IMR-90 (cell line): ENCODE measurements around the gene CCR5. TPM values are rescaled to one million over a fixed set of nuclear protein-coding genes. Genes with fewer than 3 reads are reported as not detected.

Experiments used
- ATAC-seq: fragments of 200-7000 bp; cut with Tn5 transposase; 2 replicates; pipeline ENCODE4 v1.9.1; 2020; ENCODE audit warnings: low read depth, mild to moderate bottlenecking, moderate library complexity
- BruUV-seq: library from RNA; stranded (reverse); fragments of 400-500 nt; replicated peaks from 2 replicates; lab custom pipeline; 2021; lab: Mats Ljungman, UMichigan
- CTCF ChIA-PET: fragments of 300-600 bp; formaldehyde crosslinking; extraction: SDS; loops from one replicate; lab custom pipeline; 2021; ENCODE audit warnings: antibody characterized with exemption; lab: Yijun Ruan, JAX
- POLR2A ChIA-PET: fragments of 300-600 bp; sonication (Branson Sonifier 250); formaldehyde crosslinking; loops from one replicate; lab custom pipeline; 2022; ENCODE audit warnings: antibody characterized with exemption; ENCODE audit not compliant: unreplicated experiment; lab: Charles Lee
- DNase-seq: peaks from one replicate; pipeline ENCODE4 v3.0.0; 2013
- H2AFZ ChIP-seq: replicated peaks from 2 replicates; pipeline ENCODE3; 2013; ENCODE audit warnings: low read length, mild to moderate bottlenecking; ENCODE audit not compliant: poor library complexity
- H2AK5ac ChIP-seq: 2 replicates; pipeline ENCODE4 v1.6.1; 2013; ENCODE audit warnings: low read depth, low read length, inconsistent platforms
- H2AK9ac ChIP-seq: replicated peaks from 2 replicates; pipeline ENCODE3; 2013; ENCODE audit warnings: mild to moderate bottlenecking, low read depth, low read length, moderate library complexity; ENCODE audit not compliant: poor library complexity
- H2BK120ac ChIP-seq: 2 replicates; pipeline ENCODE4 v1.6.1; 2013; ENCODE audit warnings: low read depth, low read length, inconsistent platforms
- H2BK15ac ChIP-seq: 3 replicates; pipeline ENCODE4 v1.6.1; 2013; ENCODE audit warnings: low read depth, low read length, inconsistent platforms
- H2BK20ac ChIP-seq: 2 replicates; pipeline ENCODE4 v1.6.1; 2013; ENCODE audit warnings: low read depth, mild to moderate bottlenecking, inconsistent platforms, low read length, moderate library complexity
- H2BK5ac ChIP-seq: 2 replicates; pipeline ENCODE4 v1.6.1; 2013; ENCODE audit warnings: mild to moderate bottlenecking, low read depth, low read length, inconsistent platforms; ENCODE audit not compliant: poor library complexity, severe bottlenecking
- H3K14ac ChIP-seq: replicated peaks from 2 replicates; pipeline ENCODE4 v1.6.1; 2013; ENCODE audit warnings: low read depth, low read length, inconsistent platforms
- H3K18ac ChIP-seq: 2 replicates; pipeline ENCODE4 v1.6.1; 2013; ENCODE audit warnings: low read depth, low read length, control low read depth
- H3K23ac ChIP-seq: 2 replicates; pipeline ENCODE4 v1.6.1; 2013; ENCODE audit warnings: low read depth, low read length, inconsistent platforms
- H3K27ac ChIP-seq: 2 replicates; pipeline ENCODE4 v1.5.1; 2013; ENCODE audit warnings: mild to moderate bottlenecking, control low read depth, low read length; ENCODE audit not compliant: insufficient read depth
- H3K27me3 ChIP-seq: 2 replicates; pipeline ENCODE4 v1.6.1; 2013; ENCODE audit warnings: low read length; ENCODE audit not compliant: control insufficient read depth, insufficient read depth
- H3K36me3 ChIP-seq: 2 replicates; pipeline ENCODE4 v1.6.1; 2013; ENCODE audit warnings: low read length, mixed read lengths; ENCODE audit not compliant: control insufficient read depth, insufficient read depth
- H3K4ac ChIP-seq: 2 replicates; pipeline ENCODE4 v1.6.1; 2013; ENCODE audit warnings: low read depth, low read length, inconsistent platforms
- H3K4me1 ChIP-seq: 2 replicates; pipeline ENCODE4 v1.6.1; 2013; ENCODE audit warnings: low read length, mixed read lengths; ENCODE audit not compliant: control insufficient read depth, insufficient read depth
- H3K4me2 ChIP-seq: 2 replicates; pipeline ENCODE4 v1.6.1; 2013; ENCODE audit warnings: low read depth, mild to moderate bottlenecking, control low read depth, low read length, moderate library complexity
- H3K4me3 ChIP-seq: 2 replicates; pipeline ENCODE4 v1.5.1; 2013; ENCODE audit warnings: low read depth, mild to moderate bottlenecking, control low read depth, low read length, moderate library complexity; ENCODE audit not compliant: insufficient read depth
- H3K56ac ChIP-seq: 2 replicates; pipeline ENCODE4 v1.6.1; 2013; ENCODE audit warnings: low read length, inconsistent platforms; ENCODE audit not compliant: insufficient read depth; ENCODE audit errors: extremely low read depth
- H3K79me1 ChIP-seq, 2 experiments: 2 replicates each; pipeline ENCODE4 v1.6.1; 2013; ENCODE audit warnings: low read length in 2 of 2, inconsistent platforms in 1 of 2, low read depth in 1 of 2
- H3K9ac ChIP-seq: 2 replicates; pipeline ENCODE4 v1.6.1; 2013; ENCODE audit warnings: low read depth, low read length, control low read depth
- H3K9me1 ChIP-seq: 2 replicates; pipeline ENCODE4 v1.6.1; 2013; ENCODE audit warnings: low read length, inconsistent platforms; ENCODE audit not compliant: insufficient read depth
- H3K9me3 ChIP-seq: 2 replicates; pipeline ENCODE4 v1.6.1; 2013; ENCODE audit warnings: low read length; ENCODE audit not compliant: control insufficient read depth, insufficient read depth
- H4K20me1 ChIP-seq: 2 replicates; pipeline ENCODE4 v1.6.1; 2013; ENCODE audit warnings: low read length, inconsistent platforms; ENCODE audit not compliant: insufficient read depth
- H4K5ac ChIP-seq: 2 replicates; pipeline ENCODE4 v1.6.1; 2013; ENCODE audit warnings: mild to moderate bottlenecking, low read depth, low read length, control low read depth
- H4K8ac ChIP-seq, 2 experiments: 2 replicates each; pipeline ENCODE4 v1.6.1; 2013; ENCODE audit warnings: low read depth in 2 of 2, low read length in 2 of 2, control low read depth in 1 of 2, inconsistent platforms in 1 of 2
- H4K91ac ChIP-seq: 2 replicates; pipeline ENCODE4 v1.6.1; 2013; ENCODE audit warnings: low read depth, low read length, inconsistent platforms; ENCODE audit not compliant: insufficient read depth
- BHLHE40 ChIP-seq: fragments of 150-350 bp; IDR thresholded peaks from 2 replicates; pipeline ENCODE4 v1.6.1; 2016; ENCODE audit warnings: mild to moderate bottlenecking, low read depth, low read length
- CHD1 ChIP-seq: IDR thresholded peaks from 2 replicates; pipeline ENCODE4 v1.6.1; 2012; ENCODE audit warnings: low read depth, low read length, improper control_type of control experiment
- FOS ChIP-seq: fragments of 150-350 bp; IDR thresholded peaks from 2 replicates; pipeline ENCODE4 v1.6.1; 2016; ENCODE audit warnings: low read depth, low read length
- MXI1 ChIP-seq: IDR thresholded peaks from 2 replicates; pipeline ENCODE4 v1.6.1; 2012; ENCODE audit warnings: low read depth, mild to moderate bottlenecking, low read length, moderate library complexity, borderline replicate concordance
- NFE2L2 ChIP-seq: fragments of 150-350 bp; IDR thresholded peaks from 2 replicates; pipeline ENCODE4 v1.6.1; 2016; ENCODE audit warnings: low read depth, mild to moderate bottlenecking, low read length
- POLR2A ChIP-seq: IDR thresholded peaks from 2 replicates; pipeline ENCODE4 v1.6.1; 2012; ENCODE audit warnings: mild to moderate bottlenecking, low read depth, low read length
- RAD21 ChIP-seq: IDR thresholded peaks from 2 replicates; pipeline ENCODE4 v1.6.1; 2012; ENCODE audit warnings: low read length, improper control_type of control experiment
- RFX5 ChIP-seq: IDR thresholded peaks from 2 replicates; pipeline ENCODE4 v1.8.0; 2012; ENCODE audit warnings: low read depth, mild to moderate bottlenecking, low read length, moderate library complexity
- SMC3 ChIP-seq: fragments of 150-350 bp; IDR thresholded peaks from 2 replicates; pipeline ENCODE4 v1.6.1; 2016; ENCODE audit warnings: low read depth, mild to moderate bottlenecking, antibody characterized with exemption, low read length, moderate library complexity
- WGBS, 2 experiments: methylation state at CpG; one replicate each; pipeline versions ENCODE4 v1.1.5 to v1.1.7; 2013; ENCODE audit warnings: missing lambda C conversion rate in 2 of 2; ENCODE audit not compliant: insufficient read length in 1 of 2; ENCODE audit errors: extremely low coverage in 2 of 2; 5-methylcytosine and 5-hydroxymethylcytosine counted together
- dilution Hi-C: fragments of 300-500 bp; cut with HindIII; formaldehyde crosslinking; loops from one replicate; pipeline ENCODE4 v1.14.3; 2018; ENCODE audit warnings: low sequenced_read_pairs; ENCODE audit not compliant: unreplicated experiment
- in situ Hi-C: fragments of 300-500 bp; cut with MboI; formaldehyde crosslinking; loops from 3 replicates; pipeline ENCODE4 v1.14.3; 2019; ENCODE audit warnings: low sequenced_read_pairs, inconsistent platforms, mixed read lengths
- intact Hi-C: fragments of 100-400 bp; cut with micrococcal nuclease; formaldehyde crosslinking; loops from 2 replicates; pipeline ENCODE4 v1.10.0; 2022
- polyA plus RNA-seq, 3 experiments: library from polyadenylated mRNA; depleted of rRNA; stranded (reverse); fragments of >200 nt; gene quantifications; 2 replicates each; pipeline ENCODE4 v1.2.3, GENCODE V29; 2012; ENCODE audit warnings: low replicate concordance in 1 of 3
- total RNA-seq: library from RNA; depleted of rRNA; stranded (reverse); fragments of >200 nt; gene quantifications from 2 replicates; pipeline ENCODE4 v1.2.3, GENCODE V29; 2012

CCR5 gene
- total and polyA plus RNA-seq, 2 of the 4 experiments (the other 2 are of a cell fraction), result not detected

DNA sequence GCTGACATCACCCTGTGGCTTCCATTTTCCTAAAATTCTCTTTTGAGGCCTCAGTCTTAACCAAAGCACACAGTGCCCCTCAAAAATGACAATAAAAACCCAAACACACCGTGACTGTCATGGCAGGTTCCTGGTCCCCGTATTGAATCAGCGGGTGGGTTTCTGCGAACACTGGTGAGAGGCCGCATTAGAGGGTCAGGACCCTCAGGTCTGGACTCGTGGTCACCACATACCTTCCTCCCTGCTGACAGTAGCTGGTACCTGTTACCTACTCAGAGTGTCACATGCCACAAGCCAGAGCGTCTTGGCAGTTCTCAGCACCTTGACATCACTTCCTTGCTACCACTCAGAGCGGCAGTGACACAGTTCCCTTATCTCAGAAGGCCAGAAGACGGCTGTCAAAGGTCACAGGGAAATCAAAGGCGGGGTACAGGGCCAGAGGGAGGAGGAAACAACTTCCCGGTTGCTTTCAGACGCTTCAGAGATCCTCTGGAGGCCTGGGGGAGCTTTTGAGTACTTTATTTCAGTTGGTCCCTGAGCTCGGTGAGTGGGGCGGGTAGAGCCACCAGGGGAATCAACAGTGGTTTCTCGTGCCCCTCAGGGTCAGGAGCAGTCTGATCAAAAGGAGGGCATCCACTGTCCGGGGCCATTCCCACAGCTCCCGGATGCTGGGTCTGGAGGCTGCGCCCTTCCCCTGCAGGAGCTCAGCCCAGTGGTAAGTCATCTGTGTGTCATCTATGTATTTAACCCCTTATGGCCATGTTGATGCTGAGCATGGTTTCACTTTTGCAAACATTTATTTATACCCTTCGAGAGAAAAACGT lies 36.3 kb downstream of the CCR5 start, which contains the start of the genes CCR5AS and CCRL2:
Gene CCR5AS, minus strand, starts transcription at position 279 of the 824 bp plus-strand sequence.
Gene CCRL2, plus strand, starts transcription at position 472 of the 824 bp plus-strand sequence. CDS start 821 bp downstream, outside the sequence.
- Histone ChIP-seq H3K4me2 (peak within 1 kb of the TSS; percentile 60), H3K23ac (peak within 1 kb of the TSS; percentile 68; the same call in 1 of the 2 replicates), H2BK20ac (peak within 1 kb of the TSS; percentile 73), H4K20me1 (no peaks in the 10 kb centered on the region), H3K9me1 (peaks cover 8% of the 10 kb centered on the region), H3K9me3 (no peaks in the 10 kb centered on the region), H3K36me3 (no peaks in the 10 kb centered on the region), H3K27me3 (no peaks in the 10 kb centered on the region), H3K18ac (peak within 1 kb of the TSS; percentile 69), H2BK5ac (peak within 1 kb of the TSS; percentile 22), H2AK9ac (peak within 1 kb of the TSS; percentile 44), H4K91ac (peak within 1 kb of the TSS; percentile 89), H3K4ac (peak within 1 kb of the TSS; percentile 92), H3K14ac (peak within 1 kb of the TSS; percentile 83), H3K9ac (no peak within 1 kb of the TSS; the same call in 1 of the 2 replicates), H2AK5ac (peak within 1 kb of the TSS; percentile 98), H3K4me1 (peaks cover 19% of the 10 kb centered on the region), H3K27ac (peak within 1 kb of the TSS; percentile 4; the same call in 1 of the 2 replicates), H2BK15ac (peak within 1 kb of the TSS; percentile 46; the same call in 2 of the 3 replicates), H4K5ac (peak within 1 kb of the TSS; percentile 92), H3K79me1 (peaks cover 0 to 4% of the 10 kb centered on the region in 2 experiments; a peak in 1 of 4 replicates), H2BK120ac (peak within 1 kb of the TSS; percentile 85), H2AFZ (peak within 1 kb of the TSS; percentile 89), H3K4me3 (no peak within 1 kb of the TSS), H3K56ac (no peak within 1 kb of the TSS), H4K8ac (peak within 1 kb of the TSS; percentile 85 to 93)
- in situ Hi-C loops (no loop called here), dilution Hi-C loops (no loop called here), intact Hi-C loops (no loop called here)
- no peak; the same call in none of the 2 replicates for ATAC-seq
- WGBS, 2 experiments, result 49% methylated on average over 9 of the region's 20 CpGs; no CpG with 5 or more reads in 1 of the 2 experiments
- ChIA-PET CTCF (interaction anchor here (0.6 kb wide), 1 partner anchor 20 kb away, joined by 3 read pairs; no protein-coding TSS in a partner anchor), POLR2A (no interaction called here)
- peak; percentile 69 for DNase-seq
- BruUV-seq, result no TSS peak
- TF ChIP-seq RFX5, result no peak
- no peak for TF ChIP-seq FOS
- TF ChIP-seq POLR2A, result no peak
- TF ChIP-seq SMC3, result no peak
- no peak for TF ChIP-seq MXI1
- TF ChIP-seq CHD1, result no peak
- TF ChIP-seq NFE2L2, result no peak
- no peak for TF ChIP-seq RAD21
- TF ChIP-seq BHLHE40, result no peak
